ENCODE measurements around the gene PCYT1A.
"Not testable (repeated sequence)": the region's sequence is repeated elsewhere in the genome, so short reads cannot be mapped to it uniquely, and the experiment has no call there.

The PCYT1A gene

GRCh38 chr3:196214783-196215441, 72.6 kb downstream of the PCYT1A start:
- Histone ChIP-seq H3K4ac (ENCODE audit: low read depth, low read length) (no peak overlapping the region), H3K23ac (ENCODE audit: low read length) (no peak overlapping the region), H2AFZ (ENCODE audit: insufficient read depth, low read length, poor library complexity) (no peak overlapping the region), H2BK5ac (ENCODE audit: low read depth, low read length, poor library complexity) (no peak overlapping the region), H3K14ac (ENCODE audit: low read length) (no peak overlapping the region), H2BK120ac (ENCODE audit: insufficient read depth, low read length, poor library complexity) (no peak overlapping the region), H4K8ac (ENCODE audit: low read depth, low read length) (no peak overlapping the region), H3K27me3 (ENCODE audit: insufficient read depth, low read length) (peaks cover 5% of the 10 kb centered on the region), H3K4me1 (ENCODE audit: control insufficient read depth in 1 of 2, insufficient read depth in 2 of 2, low read length in 2 of 2) (peaks cover 4 to 5% of the 10 kb centered on the region in 2 experiments), H3K36me3 (ENCODE audit: control insufficient read depth in 1 of 2, insufficient read depth in 2 of 2, low read length in 2 of 2) (no peaks in the 10 kb centered on the region), H4K91ac (ENCODE audit: low read depth, low read length) (no peak overlapping the region), H3K79me2 (ENCODE audit: control insufficient read depth, insufficient read depth, low read length, poor library complexity) (no peaks in the 10 kb centered on the region), H3K79me1 (ENCODE audit: low read length) (no peaks in the 10 kb centered on the region), H3K9me3 (ENCODE audit: insufficient read depth, low read depth, low read length) (peaks cover 3% of the 10 kb centered on the region), H3K9ac (ENCODE audit: low read length) (no peak overlapping the region), H4K12ac (ENCODE audit: low read depth, low read length) (no peak overlapping the region), H3K27ac (ENCODE audit: low read depth, low read length) (no peak overlapping the region), H2AK5ac (ENCODE audit: low read length) (no peak overlapping the region), H2BK12ac (ENCODE audit: low read length) (no peak overlapping the region), H3K4me3 (ENCODE audit: low read depth, low read length) (no peak overlapping the region), H3K4me2 (ENCODE audit: low read length) (no peak overlapping the region), H3K18ac (ENCODE audit: low read length) (no peak overlapping the region)
- no CpG with 5 or more reads among the region's 16 CpGs for WGBS (ENCODE audit: extremely low coverage, insufficient coverage, insufficient read length)
- no peak for DNase-seq

GRCh38 chr3:196210673-196211556, 76.6 kb downstream of the PCYT1A start, which contains the start of gene ZDHHC19:
ZDHHC19 (minus strand) TSS chr3:196211400; CDS start chr3:196211315, 85 bp downstream.
- no peak within 1 kb of the TSS for H2BK5ac ChIP-seq (ENCODE audit: low read depth, low read length, poor library complexity)

GRCh38 chr3:196209944-196210672, 77.4 kb downstream of the PCYT1A start:
- H2BK5ac ChIP-seq (ENCODE audit: low read depth, low read length, poor library complexity); H3K79me2 ChIP-seq (ENCODE audit: control insufficient read depth, insufficient read depth, low read length, poor library complexity); H3K4me2 ChIP-seq (ENCODE audit: low read length); H2AK5ac ChIP-seq (ENCODE audit: low read length); H4K12ac ChIP-seq (ENCODE audit: low read depth, low read length); H4K8ac ChIP-seq (ENCODE audit: low read depth, low read length); H2BK120ac ChIP-seq (ENCODE audit: insufficient read depth, low read length, poor library complexity); H3K18ac ChIP-seq (ENCODE audit: low read length); H3K23ac ChIP-seq (ENCODE audit: low read length); H3K4me3 ChIP-seq (ENCODE audit: low read depth, low read length); H3K27ac ChIP-seq (ENCODE audit: low read depth, low read length); H2BK12ac ChIP-seq (ENCODE audit: low read length); H3K9ac ChIP-seq (ENCODE audit: low read length); H3K14ac ChIP-seq (ENCODE audit: low read length); H4K91ac ChIP-seq (ENCODE audit: low read depth, low read length); H3K4ac ChIP-seq (ENCODE audit: low read depth, low read length); H3K9me3 ChIP-seq (ENCODE audit: insufficient read depth, low read depth, low read length); H3K27me3 ChIP-seq (ENCODE audit: insufficient read depth, low read length); DNase-seq; H3K4me1 ChIP-seq (ENCODE audit: control insufficient read depth in 1 of 2, insufficient read depth in 2 of 2, low read length in 2 of 2); H3K36me3 ChIP-seq (ENCODE audit: control insufficient read depth in 1 of 2, insufficient read depth in 2 of 2, low read length in 2 of 2); H3K79me1 ChIP-seq (ENCODE audit: low read length); H2AFZ ChIP-seq (ENCODE audit: insufficient read depth, low read length, poor library complexity): not testable (repeated sequence)
- no CpG with 5 or more reads among the region's 11 CpGs for WGBS (ENCODE audit: extremely low coverage, insufficient coverage, insufficient read length)

More at GRCh38 chr3:196210673-196211556, 76.6 kb downstream of the PCYT1A start, which contains the start of gene ZDHHC19:
- Histone ChIP-seq H3K79me2 (ENCODE audit: control insufficient read depth, insufficient read depth, low read length, poor library complexity) (no peaks in the 10 kb centered on the region), H2AK5ac (ENCODE audit: low read length) (no peak within 1 kb of the TSS), H3K4ac (ENCODE audit: low read depth, low read length) (no peak within 1 kb of the TSS), H3K18ac (ENCODE audit: low read length) (no peak within 1 kb of the TSS), H3K9ac (ENCODE audit: low read length) (no peak within 1 kb of the TSS), H3K79me1 (ENCODE audit: low read length) (no peaks in the 10 kb centered on the region), H3K4me1 (ENCODE audit: control insufficient read depth in 1 of 2, insufficient read depth in 2 of 2, low read length in 2 of 2) (peaks cover 3 to 4% of the 10 kb centered on the region in 2 experiments), H2BK120ac (ENCODE audit: insufficient read depth, low read length, poor library complexity) (no peak within 1 kb of the TSS), H2AFZ (ENCODE audit: insufficient read depth, low read length, poor library complexity) (no peak within 1 kb of the TSS), H2BK12ac (ENCODE audit: low read length) (no peak within 1 kb of the TSS), H3K27ac (ENCODE audit: low read depth, low read length) (no peak within 1 kb of the TSS), H4K91ac (ENCODE audit: low read depth, low read length) (no peak within 1 kb of the TSS), H3K27me3 (ENCODE audit: insufficient read depth, low read length) (peaks cover 1% of the 10 kb centered on the region), H3K4me2 (ENCODE audit: low read length) (no peak within 1 kb of the TSS), H3K36me3 (ENCODE audit: control insufficient read depth in 1 of 2, insufficient read depth in 2 of 2, low read length in 2 of 2) (no peaks in the 10 kb centered on the region), H4K12ac (ENCODE audit: low read depth, low read length) (no peak within 1 kb of the TSS), H3K9me3 (ENCODE audit: insufficient read depth, low read depth, low read length) (peaks cover 10% of the 10 kb centered on the region), H3K4me3 (ENCODE audit: low read depth, low read length) (no peak within 1 kb of the TSS), H3K14ac (ENCODE audit: low read length) (no peak within 1 kb of the TSS), H3K23ac (ENCODE audit: low read length) (no peak within 1 kb of the TSS), H4K8ac (ENCODE audit: low read depth, low read length) (no peak within 1 kb of the TSS)
- WGBS (ENCODE audit: extremely low coverage, insufficient coverage, insufficient read length): no CpG with 5 or more reads among the region's 23 CpGs
- no peak for DNase-seq

GRCh38 chr3:196208942-196209695, 78.4 kb downstream of the PCYT1A start:
- Histone ChIP-seq H3K79me2 (ENCODE audit: control insufficient read depth, insufficient read depth, low read length, poor library complexity) (no peaks in the 10 kb centered on the region), H3K27me3 (ENCODE audit: insufficient read depth, low read length) (no peaks in the 10 kb centered on the region), H3K18ac (ENCODE audit: low read length) (no peak overlapping the region), H2BK12ac (ENCODE audit: low read length) (no peak overlapping the region), H3K23ac (ENCODE audit: low read length) (no peak overlapping the region), H3K4me1 (ENCODE audit: control insufficient read depth in 1 of 2, insufficient read depth in 2 of 2, low read length in 2 of 2) (peaks cover 3 to 4% of the 10 kb centered on the region in 2 experiments), H4K8ac (ENCODE audit: low read depth, low read length) (no peak overlapping the region), H2BK5ac (ENCODE audit: low read depth, low read length, poor library complexity) (no peak overlapping the region), H3K4me2 (ENCODE audit: low read length) (no peak overlapping the region), H3K9ac (ENCODE audit: low read length) (no peak overlapping the region), H3K79me1 (ENCODE audit: low read length) (no peaks in the 10 kb centered on the region), H3K27ac (ENCODE audit: low read depth, low read length) (no peak overlapping the region), H4K12ac (ENCODE audit: low read depth, low read length) (no peak overlapping the region), H2AFZ (ENCODE audit: insufficient read depth, low read length, poor library complexity) (no peak overlapping the region), H3K4ac (ENCODE audit: low read depth, low read length) (no peak overlapping the region), H3K9me3 (ENCODE audit: insufficient read depth, low read depth, low read length) (peaks cover 7% of the 10 kb centered on the region), H2BK120ac (ENCODE audit: insufficient read depth, low read length, poor library complexity) (no peak overlapping the region), H3K36me3 (ENCODE audit: control insufficient read depth in 1 of 2, insufficient read depth in 2 of 2, low read length in 2 of 2) (no peaks in the 10 kb centered on the region), H4K91ac (ENCODE audit: low read depth, low read length) (no peak overlapping the region), H3K4me3 (ENCODE audit: low read depth, low read length) (no peak overlapping the region), H3K14ac (ENCODE audit: low read length) (no peak overlapping the region), H2AK5ac (ENCODE audit: low read length) (no peak overlapping the region)
- no peak for DNase-seq
- WGBS (ENCODE audit: extremely low coverage, insufficient coverage, insufficient read length): no CpG with 5 or more reads among the region's 24 CpGs
